Measurements from ENCODE around the gene GAPVD1. TPM values are rescaled to one million over a fixed set of nuclear protein-coding genes. Genes with fewer than 3 reads are reported as not detected.

GAPVD1 gene
- total RNA-seq, 2 experiments from 2014 or later = 29.6 to 44.5 TPM

DNA sequence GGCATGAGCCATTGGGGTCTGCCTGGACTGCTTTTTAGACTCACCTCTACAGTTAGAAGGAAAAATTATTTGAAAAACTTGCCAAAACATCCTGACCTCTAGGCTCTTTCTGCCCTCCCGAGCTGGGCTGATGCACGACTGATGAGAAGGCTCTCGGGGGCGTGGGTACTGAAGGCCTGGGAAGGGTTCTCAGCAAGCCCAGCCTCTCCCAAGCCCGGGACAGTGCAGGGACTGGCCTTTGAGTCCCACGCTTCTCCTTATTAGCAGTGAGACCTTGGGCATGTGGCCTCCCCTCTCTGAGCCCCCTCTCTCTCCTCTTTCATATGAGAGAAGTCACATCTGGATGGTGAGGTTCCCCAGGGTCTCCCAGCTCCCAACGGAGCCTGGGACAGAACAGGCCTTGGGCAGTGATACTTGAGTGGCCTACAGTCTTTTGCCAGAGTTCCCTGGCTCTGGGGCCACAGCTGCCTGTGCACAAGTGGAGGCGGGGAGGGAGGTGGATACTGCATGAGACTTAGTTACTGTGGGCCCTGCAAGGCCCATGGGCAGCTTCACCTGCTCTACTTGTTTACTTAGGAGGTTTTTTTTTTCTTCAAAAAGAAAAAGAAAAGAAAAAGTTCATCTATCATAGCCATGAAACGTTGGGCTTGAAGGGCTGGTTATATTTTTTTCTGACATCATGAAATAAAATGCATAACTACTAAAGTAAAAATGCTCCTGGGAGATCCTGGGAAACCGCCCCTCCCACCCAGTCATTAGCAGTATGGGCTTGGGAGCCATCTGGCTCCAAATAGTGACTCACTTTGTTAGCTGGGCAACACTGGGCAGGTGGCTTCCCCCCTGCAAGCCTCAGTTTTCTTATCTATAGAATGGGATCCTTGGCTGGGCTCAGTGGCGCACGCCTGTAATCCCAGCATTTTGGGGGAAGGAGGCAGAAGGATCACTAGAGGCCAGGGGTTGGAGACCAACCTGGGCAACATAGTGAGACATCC lies 139.4 kb downstream of the GAPVD1 start:
- DNase-seq (ENCODE audit: low spot score) = no peak
- BruUV-seq (replicated peaks) = no TSS peak

DNA sequence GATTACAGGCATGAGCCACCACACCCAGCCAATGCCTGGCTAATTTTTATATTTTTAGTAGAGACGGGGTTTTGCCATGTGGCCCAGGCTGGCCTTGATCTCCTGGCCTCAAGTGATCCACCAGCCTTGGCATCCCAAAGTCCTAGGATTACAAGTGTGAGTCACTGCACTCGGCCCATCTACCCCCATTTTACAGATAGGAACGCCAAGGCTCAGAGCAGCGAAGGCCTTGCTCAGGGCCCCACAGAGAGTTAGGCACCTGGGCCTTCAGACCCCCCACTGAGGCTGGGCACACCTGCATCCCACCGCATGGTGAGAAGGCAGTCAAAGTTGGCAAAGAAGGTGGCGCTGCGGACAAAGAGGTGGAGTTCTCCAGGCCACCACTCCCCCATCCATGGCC lies 143.1 kb downstream of the GAPVD1 start:
- Histone ChIP-seq H4K20me1 (ENCODE audit: insufficient read depth, low read length) (no peaks in the 10 kb centered on the region), H3K36me3 (ENCODE audit: insufficient read depth, low read length) (no peaks in the 10 kb centered on the region), H3K9me2 (ENCODE audit: insufficient read depth, low read length) (no peaks in the 10 kb centered on the region), H3K4me1 (ENCODE audit: insufficient read depth, low read length, poor library complexity, severe bottlenecking) (peaks cover 12% of the 10 kb centered on the region), H3K27ac (ENCODE audit: low read depth, low read length, poor library complexity, severe bottlenecking) (no peak overlapping the region), H3K4me2 (ENCODE audit: low read length) (no peak overlapping the region), H3K4me3 (ENCODE audit: low read depth, low read length, poor library complexity, severe bottlenecking) (no peak overlapping the region), H3K9me3 (ENCODE audit: low read length) (no peaks in the 10 kb centered on the region), H2AFZ (ENCODE audit: low read length) (no peak overlapping the region), H3K79me2 (ENCODE audit: insufficient read depth, low read depth, low read length) (no peaks in the 10 kb centered on the region)
- no peak for TF ChIP-seq EZH2phosphoT487 (IDR thresholded peaks at IDR 0.05; ENCODE audit: borderline replicate concordance, low read depth, low read length)
- TF ChIP-seq, protein P1, sequence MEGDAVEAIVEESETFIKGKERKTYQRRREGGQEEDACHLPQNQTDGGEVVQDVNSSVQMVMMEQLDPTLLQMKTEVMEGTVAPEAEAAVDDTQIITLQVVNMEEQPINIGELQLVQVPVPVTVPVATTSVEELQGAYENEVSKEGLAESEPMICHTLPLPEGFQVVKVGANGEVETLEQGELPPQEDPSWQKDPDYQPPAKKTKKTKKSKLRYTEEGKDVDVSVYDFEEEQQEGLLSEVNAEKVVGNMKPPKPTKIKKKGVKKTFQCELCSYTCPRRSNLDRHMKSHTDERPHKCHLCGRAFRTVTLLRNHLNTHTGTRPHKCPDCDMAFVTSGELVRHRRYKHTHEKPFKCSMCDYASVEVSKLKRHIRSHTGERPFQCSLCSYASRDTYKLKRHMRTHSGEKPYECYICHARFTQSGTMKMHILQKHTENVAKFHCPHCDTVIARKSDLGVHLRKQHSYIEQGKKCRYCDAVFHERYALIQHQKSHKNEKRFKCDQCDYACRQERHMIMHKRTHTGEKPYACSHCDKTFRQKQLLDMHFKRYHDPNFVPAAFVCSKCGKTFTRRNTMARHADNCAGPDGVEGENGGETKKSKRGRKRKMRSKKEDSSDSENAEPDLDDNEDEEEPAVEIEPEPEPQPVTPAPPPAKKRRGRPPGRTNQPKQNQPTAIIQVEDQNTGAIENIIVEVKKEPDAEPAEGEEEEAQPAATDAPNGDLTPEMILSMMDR (conservative IDR thresholded peaks at IDR 0.05; ENCODE audit: low read length) = no peak
- CTCF ChIA-PET (ENCODE audit: unreplicated experiment) = no interaction called here
- DNase-seq (ENCODE audit: low spot score) = no peak
- intact Hi-C loops (cut with micrococcal nuclease; ENCODE audit: unreplicated experiment) = loop anchor here (5.0 kb wide), 3 partner anchors 228 to 1088 kb away; partner anchors contain the start of gene PBX3
- no TSS peak for BruUV-seq (replicated peaks)
- POLR2A ChIA-PET = no interaction called here

More for the DNA sequence above, 139.4 kb downstream of the GAPVD1 start:
- Histone ChIP-seq H3K36me3 (ENCODE audit: insufficient read depth, low read length) (no peaks in the 10 kb centered on the region), H3K4me3 (ENCODE audit: low read depth, low read length, poor library complexity, severe bottlenecking) (no peak overlapping the region), H3K79me2 (ENCODE audit: insufficient read depth, low read depth, low read length) (no peaks in the 10 kb centered on the region), H3K9me2 (ENCODE audit: insufficient read depth, low read length) (no peaks in the 10 kb centered on the region), H3K27ac (ENCODE audit: low read depth, low read length, poor library complexity, severe bottlenecking) (no peak overlapping the region), H4K20me1 (ENCODE audit: insufficient read depth, low read length) (no peaks in the 10 kb centered on the region), H2AFZ (ENCODE audit: low read length) (no peak overlapping the region), H3K9me3 (ENCODE audit: low read length) (no peaks in the 10 kb centered on the region), H3K4me1 (ENCODE audit: insufficient read depth, low read length, poor library complexity, severe bottlenecking) (no peaks in the 10 kb centered on the region), H3K4me2 (ENCODE audit: low read length) (no peak overlapping the region)
- ChIA-PET POLR2A (interaction anchor here (0.5 to 1.4 kb wide), 2 partner anchors 11 to 1412 kb away, joined by 3 read pairs; no protein-coding TSS in a partner anchor), CTCF (ENCODE audit: unreplicated experiment) (no interaction called here)
- TF ChIP-seq EZH2phosphoT487 (IDR thresholded peaks at IDR 0.05; ENCODE audit: borderline replicate concordance, low read depth, low read length) = no peak
- TF ChIP-seq, protein P1 (conservative IDR thresholded peaks at IDR 0.05; ENCODE audit: low read length) = no peak
- intact Hi-C loops (cut with micrococcal nuclease; ENCODE audit: unreplicated experiment) = no loop called here

Measured in OCI-LY7 (cell line).